CD8-positive, alpha-beta memory T cell (primary cell): Measurements from ENCODE around the gene PLPPR5. TPM values are rescaled to one million over a fixed set of nuclear protein-coding genes. Genes with fewer than 3 reads are reported as not detected.
A peak's percentile ranks its signal among the peaks of the same experiment; 100 is the strongest.
"Not testable (repeated sequence)": the region's sequence is repeated elsewhere in the genome, so short reads cannot be mapped to it uniquely, and the experiment has no call there.

Experiments used
- CTCF ChIA-PET: fragments of 350-600 bp; sonication (Branson Sonifier 250); formaldehyde crosslinking; loops from one replicate; lab custom pipeline; 2021; ENCODE audit warnings: antibody characterized with exemption; lab: Charles Lee
- POLR2A ChIA-PET: fragments of 350-600 bp; sonication (Branson Sonifier 250); formaldehyde crosslinking; loops from one replicate; lab custom pipeline; 2021; ENCODE audit warnings: antibody characterized with exemption; lab: Charles Lee
- DNase-seq, 5 donors: peaks; one replicate each; pipeline versions ENCODE4 v3.0.0 to v3.0.0-alpha.2; 2020 to 2022; ENCODE audit warnings: mixed read lengths in 1 of 5
- H3K27ac ChIP-seq: one replicate; pipeline ENCODE4 v1.7.0; 2013; ENCODE audit warnings: low read depth, mild to moderate bottlenecking, low read length, moderate library complexity
- H3K27me3 ChIP-seq: 2 replicates; pipeline ENCODE4 v1.7.0; 2013; ENCODE audit warnings: low read length, mild to moderate bottlenecking; ENCODE audit not compliant: insufficient read depth, poor library complexity, severe bottlenecking
- H3K36me3 ChIP-seq: 2 replicates; pipeline ENCODE4 v1.7.0; 2013; ENCODE audit warnings: mild to moderate bottlenecking, low read length, moderate library complexity; ENCODE audit not compliant: insufficient read depth
- H3K4me1 ChIP-seq: 2 replicates; pipeline ENCODE4 v1.7.0; 2013; ENCODE audit warnings: mild to moderate bottlenecking, low read length, moderate library complexity; ENCODE audit not compliant: insufficient read depth
- H3K4me3 ChIP-seq: 2 replicates; pipeline ENCODE4 v1.7.0; 2013; ENCODE audit warnings: mild to moderate bottlenecking, low read length
- H3K9me3 ChIP-seq: 2 replicates; pipeline ENCODE4 v1.7.0; 2013; ENCODE audit warnings: mild to moderate bottlenecking, low read length
- H3K27ac Mint-ChIP-seq, 8 donors: one replicate each; pipeline ENCODE4 v1.8.0; 2020 to 2021; ENCODE audit warnings: mixed read lengths in 8 of 8, mild to moderate bottlenecking in 6 of 8, inconsistent platforms in 3 of 8, moderate library complexity in 3 of 8
- H3K27me3 Mint-ChIP-seq, 2 donors: one replicate each; pipeline ENCODE4 v1.8.0; 2020 to 2021; ENCODE audit warnings: mixed read lengths in 2 of 2, mild to moderate bottlenecking in 1 of 2, moderate library complexity in 1 of 2
- H3K36me3 Mint-ChIP-seq, 3 donors: one replicate each; pipeline ENCODE4 v1.8.0; 2020 to 2021; ENCODE audit warnings: mixed read lengths in 3 of 3, inconsistent platforms in 1 of 3, mild to moderate bottlenecking in 1 of 3
- H3K4me1 Mint-ChIP-seq, 3 donors: one replicate each; pipeline ENCODE4 v1.8.0; 2020 to 2021; ENCODE audit warnings: mixed read lengths in 3 of 3, inconsistent platforms in 1 of 3, mild to moderate bottlenecking in 1 of 3
- H3K4me3 Mint-ChIP-seq, 7 donors: one replicate each; pipeline ENCODE4 v1.8.0; 2020 to 2021; ENCODE audit warnings: mixed read lengths in 7 of 7, mild to moderate bottlenecking in 6 of 7, moderate library complexity in 4 of 7, inconsistent platforms in 2 of 7
- H3K9me3 Mint-ChIP-seq, 5 donors: one replicate each; pipeline ENCODE4 v1.8.0; 2020 to 2022; ENCODE audit warnings: mixed read lengths in 5 of 5, mild to moderate bottlenecking in 3 of 5, moderate library complexity in 2 of 5, inconsistent platforms in 1 of 5
- polyA plus RNA-seq: library from polyadenylated mRNA; unstranded; fragments of 300-500 nt; fragmentation: Illumina TruSeq; gene quantifications from one replicate; pipeline ENCODE4 v1.2.3, GENCODE V29; 2021
- total RNA-seq, 2 experiments: library from RNA; stranded (reverse); gene quantifications; one replicate each; pipeline ENCODE4 v1.2.3, GENCODE V29; 2021

Gene PLPPR5
- total and polyA plus RNA-seq, 3 experiments from 2014 or later, result not detected

- CTCF ChIA-PET, result no interaction called here
- Mint-ChIP-seq H3K27me3 (peaks cover 0 to 1% of the 10 kb centered on the region in 2 donors), H3K4me1 (peaks cover 0 to 11% (median 0%) of the 10 kb centered on the region in 3 donors), H3K4me3 (no peak overlapping the region), H3K36me3 (peaks cover 0 to 9% (median 2%) of the 10 kb centered on the region in 3 donors), H3K9me3 (peaks cover 0 to under 1% (median 0%) of the 10 kb centered on the region in 5 donors), H3K27ac (no peak overlapping the region)
- no peak for DNase-seq
- Histone ChIP-seq H3K27ac (no peak overlapping the region), H3K4me1 (no peaks in the 10 kb centered on the region), H3K4me3 (no peak overlapping the region), H3K27me3 (no peaks in the 10 kb centered on the region), H3K9me3 (no peaks in the 10 kb centered on the region), H3K36me3 (no peaks in the 10 kb centered on the region)
- POLR2A ChIA-PET, result no interaction called here
These were observed 115.8 kb downstream of the PLPPR5 start for GRCh38 chr1:98888869-98889268.

DNA sequence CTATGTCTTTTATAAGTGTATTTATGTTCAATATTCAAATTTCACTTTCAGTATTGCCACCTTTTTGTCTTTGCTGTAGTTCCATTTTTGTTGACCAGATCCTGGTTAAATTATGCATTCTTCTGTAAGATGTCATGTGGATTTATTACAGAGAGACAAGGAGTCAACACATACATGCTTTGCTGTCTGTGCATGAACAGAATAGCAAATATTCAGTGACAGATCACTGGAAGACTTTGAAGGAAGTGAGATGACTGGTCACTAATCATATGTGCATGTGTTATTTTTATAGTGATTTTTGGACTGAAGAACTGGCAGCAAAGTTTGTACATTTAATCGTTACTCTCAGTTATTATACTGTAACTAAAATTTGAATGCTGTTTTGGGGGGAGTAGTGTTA lies 117.2 kb downstream of the PLPPR5 start:
- Mint-ChIP-seq H3K27ac (no peak overlapping the region), H3K9me3 (peaks cover 0 to 3% (median 0%) of the 10 kb centered on the region in 5 donors), H3K4me3 (no peak overlapping the region), H3K4me1 (peaks cover 0 to 11% (median 0%) of the 10 kb centered on the region in 3 donors), H3K36me3 (peaks cover 0 to 13% (median 2%) of the 10 kb centered on the region in 3 donors), H3K27me3 (peaks cover 0 to 1% of the 10 kb centered on the region in 2 donors)
- Histone ChIP-seq H3K36me3 (no peaks in the 10 kb centered on the region), H3K27ac (no peak overlapping the region), H3K9me3 (no peaks in the 10 kb centered on the region), H3K27me3 (no peaks in the 10 kb centered on the region), H3K4me1 (no peaks in the 10 kb centered on the region), H3K4me3 (no peak overlapping the region)
- ChIA-PET CTCF (no interaction called here), POLR2A (no interaction called here)
- no peak for DNase-seq

- POLR2A ChIA-PET, result no interaction called here
- H3K27me3 Mint-ChIP-seq, result peaks cover 0 to 1% of the 10 kb centered on the region in 2 donors
- no peaks in the 10 kb centered on the region for H3K4me1 ChIP-seq
- no peak overlapping the region for H3K4me3 ChIP-seq
- H3K27ac Mint-ChIP-seq, result no peak overlapping the region
- no peak overlapping the region for H3K4me3 Mint-ChIP-seq
- peaks cover 0 to 5% (median 0%) of the 10 kb centered on the region in 3 donors for H3K4me1 Mint-ChIP-seq
- no peaks in the 10 kb centered on the region for H3K27me3 ChIP-seq
- DNase-seq, result no peak
- no peaks in the 10 kb centered on the region for H3K9me3 ChIP-seq
- no peaks in the 10 kb centered on the region for H3K36me3 ChIP-seq
- CTCF ChIA-PET, result no interaction called here
- peaks cover 0 to 8% (median 5%) of the 10 kb centered on the region in 5 donors for H3K9me3 Mint-ChIP-seq
- peaks cover 0 to 23% (median 2%) of the 10 kb centered on the region in 3 donors for H3K36me3 Mint-ChIP-seq
- H3K27ac ChIP-seq, result no peak overlapping the region
These were observed 119.8 kb downstream of the PLPPR5 start for GRCh38 chr1:98884864-98885263.

GRCh38 chr1:98881901-98882300 lies 122.8 kb downstream of the PLPPR5 start:
- H3K9me3 ChIP-seq, result no peaks in the 10 kb centered on the region
- no peaks in the 10 kb centered on the region for H3K4me1 ChIP-seq
- ChIA-PET CTCF (no interaction called here), POLR2A (no interaction called here)
- peaks cover 0 to 5% (median 0%) of the 10 kb centered on the region in 3 donors for H3K4me1 Mint-ChIP-seq
- H3K9me3 Mint-ChIP-seq, result peaks cover 3 to 17% (median 9%) of the 10 kb centered on the region in 5 donors
- H3K27me3 ChIP-seq, result no peaks in the 10 kb centered on the region
- H3K27ac ChIP-seq, result no peak overlapping the region
- H3K4me3 ChIP-seq, result no peak overlapping the region
- H3K4me3 Mint-ChIP-seq, result no peak overlapping the region
- no peak overlapping the region for H3K27ac Mint-ChIP-seq
- DNase-seq, result no peak
- peaks cover 0 to 43% (median 2%) of the 10 kb centered on the region in 3 donors for H3K36me3 Mint-ChIP-seq
- H3K36me3 ChIP-seq, result no peaks in the 10 kb centered on the region
- H3K27me3 Mint-ChIP-seq, result peaks cover 0 to 1% of the 10 kb centered on the region in 2 donors

DNA sequence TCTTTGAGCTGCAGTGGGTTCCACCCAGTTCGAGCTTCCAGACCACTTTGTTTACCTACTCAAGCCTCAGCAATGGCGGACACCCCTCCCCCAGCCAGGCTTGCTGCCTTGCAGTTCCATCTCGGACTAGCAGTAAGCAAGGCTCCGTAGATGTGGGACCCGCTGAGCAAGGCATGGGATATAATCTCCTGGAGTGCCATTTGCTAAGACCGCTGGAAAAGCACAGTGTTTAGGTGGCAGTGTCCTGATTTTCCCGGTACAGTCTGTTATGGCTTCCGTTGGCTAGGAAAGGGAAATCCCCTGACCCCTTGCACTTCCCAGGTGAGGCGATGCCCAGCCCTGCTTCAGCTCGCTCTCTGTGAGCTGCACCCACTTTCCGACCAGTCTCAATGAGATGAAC lies 123.4 kb downstream of the PLPPR5 start:
- H3K4me3 Mint-ChIP-seq, H3K27me3 ChIP-seq, POLR2A ChIA-PET, H3K36me3 ChIP-seq, H3K27ac ChIP-seq, CTCF ChIA-PET, H3K27me3 Mint-ChIP-seq, H3K4me3 ChIP-seq, H3K4me1 ChIP-seq, H3K9me3 ChIP-seq, DNase-seq, H3K4me1 Mint-ChIP-seq: not testable (repeated sequence)
- Mint-ChIP-seq H3K9me3 (peaks cover 3 to 20% (median 9%) of the 10 kb centered on the region in 5 donors), H3K36me3 (peaks cover 0 to 48% (median 2%) of the 10 kb centered on the region in 3 donors), H3K27ac (peak overlapping the region in 1 of 8 donors; percentile 45)

DNA sequence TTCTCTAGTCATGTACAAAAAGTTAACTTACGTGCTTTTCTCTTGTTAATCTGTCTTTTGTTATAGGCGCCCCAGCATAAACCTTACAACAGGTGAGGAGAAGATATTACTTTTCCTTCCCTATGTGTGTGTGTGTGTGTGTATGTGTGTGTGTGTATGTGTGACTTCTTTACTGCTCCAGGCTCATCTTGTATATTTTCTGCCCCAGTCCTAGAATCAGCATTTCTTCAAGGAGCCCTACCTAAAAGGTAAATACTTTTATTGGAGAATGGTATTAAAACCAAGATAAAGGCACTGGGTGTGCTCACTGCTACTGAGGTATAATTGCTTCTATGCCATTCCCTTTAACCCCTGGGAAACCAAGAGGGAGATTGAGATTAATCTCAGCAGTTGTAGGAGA lies 129.8 kb downstream of the PLPPR5 start:
- peak overlapping the region in 1 of 8 donors; percentile 7 for H3K27ac Mint-ChIP-seq
- Histone ChIP-seq H3K4me1 (peaks cover 18% of the 10 kb centered on the region), H3K27me3 (no peaks in the 10 kb centered on the region), H3K27ac (no peak overlapping the region), H3K4me3 (no peak overlapping the region), H3K9me3 (peaks cover 4% of the 10 kb centered on the region), H3K36me3 (no peaks in the 10 kb centered on the region)
- no peaks in the 10 kb centered on the region for H3K27me3 Mint-ChIP-seq
- ChIA-PET POLR2A (no interaction called here), CTCF (no interaction called here)
- H3K9me3 Mint-ChIP-seq, result peaks cover 18 to 31% (median 23%) of the 10 kb centered on the region in 5 donors
- H3K4me1 Mint-ChIP-seq, result peaks cover 29 to 40% (median 35%) of the 10 kb centered on the region in 3 donors
- no peak for DNase-seq
- H3K4me3 Mint-ChIP-seq, result no peak overlapping the region
- H3K36me3 Mint-ChIP-seq, result peaks cover 9 to 58% (median 18%) of the 10 kb centered on the region in 3 donors

DNA sequence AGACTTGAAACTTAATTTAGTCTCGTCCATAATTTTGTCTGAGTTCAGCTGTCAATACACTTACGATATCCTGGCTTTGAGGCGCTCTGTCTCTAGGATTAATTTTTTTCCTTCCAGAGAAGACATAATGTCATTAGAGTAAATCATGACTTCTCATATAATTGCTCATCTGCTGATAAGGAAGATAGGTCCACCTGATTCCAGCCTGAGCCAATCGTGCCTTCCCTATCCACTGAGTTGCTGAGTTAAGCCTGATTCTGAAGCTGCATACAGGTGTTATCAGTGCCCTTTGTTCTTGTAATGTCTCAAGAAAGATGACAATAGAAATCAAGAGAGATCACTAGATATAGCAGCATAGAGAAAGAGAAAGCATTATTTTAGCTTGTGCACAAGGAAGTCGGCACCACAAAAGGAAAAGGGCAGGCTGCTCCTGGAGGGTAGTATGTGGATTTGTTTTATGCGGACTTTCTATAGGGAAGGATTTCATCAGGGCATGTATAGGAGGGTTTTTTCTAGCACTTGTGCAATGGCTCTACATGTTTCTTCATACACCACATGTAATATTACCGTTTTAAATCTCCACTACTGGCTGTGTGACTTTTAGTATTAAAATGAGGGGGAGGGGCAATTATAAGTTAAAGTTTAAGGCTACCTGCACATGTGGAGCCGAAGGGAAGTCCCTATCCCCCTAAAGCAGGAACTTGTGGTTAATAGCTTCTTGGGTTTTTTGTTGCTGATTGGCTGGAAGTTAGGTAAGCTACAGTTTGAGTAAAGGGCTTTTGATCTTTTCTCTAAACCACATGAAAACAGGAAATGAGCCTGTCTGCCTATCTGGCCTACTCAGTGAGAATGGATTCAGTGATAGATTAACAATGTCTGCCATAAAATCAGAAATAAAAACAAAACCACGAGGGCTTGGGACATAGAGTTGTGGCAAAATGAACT lies 133.4 kb downstream of the PLPPR5 start:
- H3K4me1 ChIP-seq, result peaks cover 25% of the 10 kb centered on the region
- no peaks in the 10 kb centered on the region for H3K36me3 ChIP-seq
- H3K27me3 Mint-ChIP-seq, result no peaks in the 10 kb centered on the region
- peak overlapping the region; percentile 75 to 90 (median 85) for H3K4me3 Mint-ChIP-seq
- H3K36me3 Mint-ChIP-seq, result peaks cover 14 to 49% (median 15%) of the 10 kb centered on the region in 3 donors
- H3K4me3 ChIP-seq, result peak overlapping the region; percentile 59
- peak overlapping the region; percentile 86 to 97 (median 94) for H3K27ac Mint-ChIP-seq
- no peaks in the 10 kb centered on the region for H3K27me3 ChIP-seq
- H3K4me1 Mint-ChIP-seq, result peaks cover 31 to 42% (median 31%) of the 10 kb centered on the region in 3 donors
- DNase-seq, result peak in 4 of 5 donors; percentile 21 to 90 (median 80)
- peak overlapping the region; percentile 22 for H3K27ac ChIP-seq
- POLR2A ChIA-PET, result interaction anchor here (1.2 kb wide), 1 partner anchor 75 kb away, joined by 3 read pairs; no protein-coding TSS in a partner anchor
- peaks cover 8% of the 10 kb centered on the region for H3K9me3 ChIP-seq
- CTCF ChIA-PET, result interaction anchor here (1.0 to 2.0 kb wide), 2 partner anchors 55 to 77 kb away, joined by 3 to 5 read pairs; no protein-coding TSS in a partner anchor
- peaks cover 20 to 26% (median 26%) of the 10 kb centered on the region in 5 donors for H3K9me3 Mint-ChIP-seq

DNA sequence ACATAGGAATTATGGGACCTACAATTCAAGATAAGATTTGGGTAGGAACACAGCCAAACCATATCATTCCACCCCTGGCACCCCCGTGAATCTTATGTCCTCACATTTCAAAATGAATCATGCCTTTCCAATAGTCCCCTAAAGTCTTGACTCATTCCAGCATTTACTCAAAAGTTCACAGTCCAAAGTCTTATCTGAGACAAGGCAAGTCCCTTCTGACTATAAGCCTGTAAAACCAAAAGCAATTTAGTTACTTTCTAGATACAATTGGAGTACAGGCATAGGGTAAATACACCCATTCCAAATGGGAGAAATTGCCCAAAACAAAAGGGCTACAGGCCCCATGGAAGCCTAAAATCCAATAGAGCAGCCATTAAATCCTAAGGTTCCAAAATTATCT lies 138.9 kb downstream of the PLPPR5 start:
- Histone ChIP-seq H3K36me3 (no peaks in the 10 kb centered on the region), H3K4me1 (peaks cover 16% of the 10 kb centered on the region), H3K27me3 (no peaks in the 10 kb centered on the region), H3K27ac (no peak overlapping the region), H3K9me3 (peaks cover 3% of the 10 kb centered on the region), H3K4me3 (no peak overlapping the region)
- Mint-ChIP-seq H3K36me3 (peaks cover 0 to 38% (median 5%) of the 10 kb centered on the region in 3 donors), H3K9me3 (peaks cover 8 to 16% (median 9%) of the 10 kb centered on the region in 5 donors), H3K4me1 (peaks cover 5 to 13% (median 10%) of the 10 kb centered on the region in 3 donors), H3K27me3 (peaks cover 0 to 1% of the 10 kb centered on the region in 2 donors), H3K4me3 (no peak overlapping the region), H3K27ac (no peak overlapping the region)
- POLR2A ChIA-PET, result no interaction called here
- CTCF ChIA-PET, result no interaction called here
- no peak for DNase-seq
